Chondrocyte (in vitro differentiated cells): Measurements from ENCODE around the gene FBXL17. TPM values are rescaled to one million over a fixed set of nuclear protein-coding genes. Genes with fewer than 3 reads are reported as not detected.

Experiments
- DNase-seq: peaks from one replicate; pipeline ENCODE4 v3.0.0; 2021; ENCODE audit warnings: mixed read lengths, low spot score
- H3K27ac Mint-ChIP-seq: one replicate; pipeline ENCODE4 v1.8.0; 2021; ENCODE audit warnings: mild to moderate bottlenecking, moderate library complexity, mixed read lengths; ENCODE audit not compliant: unreplicated experiment
- H3K27me3 Mint-ChIP-seq: 2 replicates; pipeline ENCODE4 v1.8.0; 2021; ENCODE audit warnings: low read depth, mixed read lengths
- H3K36me3 Mint-ChIP-seq: 2 replicates; pipeline ENCODE4 v1.8.0; 2021; ENCODE audit warnings: low read depth, mixed read lengths
- H3K4me1 Mint-ChIP-seq: 2 replicates; pipeline ENCODE4 v1.8.0; 2021; ENCODE audit warnings: low read depth, mild to moderate bottlenecking, mixed read lengths
- H3K4me3 Mint-ChIP-seq: one replicate; pipeline ENCODE4 v1.8.0; 2021; ENCODE audit warnings: mild to moderate bottlenecking, moderate library complexity, mixed read lengths; ENCODE audit not compliant: unreplicated experiment
- H3K9me3 Mint-ChIP-seq: 2 replicates; pipeline ENCODE4 v1.8.0; 2021; ENCODE audit warnings: low read depth, mixed read lengths
- total RNA-seq: library from RNA; stranded (reverse); gene quantifications from 3 replicates; pipeline ENCODE4 v1.2.1, GENCODE V29; 2021
- TF ChIP-seq, protein P1 (sequence below): fragments of 200-600 bp; sonication (generic); IDR thresholded peaks from 2 replicates; pipeline ENCODE4 v1.5.0; 2021; ENCODE audit warnings: antibody characterized with exemption, mild to moderate bottlenecking, moderate library complexity

The FBXL17 gene
- total RNA-seq, 1 donor from 2014 or later: 15.3 TPM

DNA sequence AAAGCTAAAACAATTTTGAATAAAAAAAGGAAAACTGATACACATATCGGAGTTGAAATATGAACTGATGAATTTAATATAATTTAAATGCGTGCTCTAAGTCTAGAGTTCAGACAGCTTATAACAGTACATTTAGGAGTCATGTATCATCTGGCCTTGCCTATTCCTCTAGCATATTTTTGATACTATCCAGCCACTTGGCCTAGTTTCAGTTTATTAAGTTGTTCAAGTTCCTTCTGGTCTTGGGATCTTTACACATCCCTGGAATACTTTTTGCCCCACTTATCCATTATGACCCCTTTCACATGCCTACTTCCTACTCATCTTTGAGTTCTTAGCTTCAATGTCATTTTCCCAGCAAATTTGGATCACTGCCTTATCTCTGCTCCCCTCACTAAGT is 518.8 kb downstream of the FBXL17 start:
- H3K4me3 Mint-ChIP-seq: no peak overlapping the region
- H3K4me1 Mint-ChIP-seq: peaks cover 7% of the 10 kb centered on the region
- H3K27ac Mint-ChIP-seq: no peak overlapping the region
- H3K9me3 Mint-ChIP-seq: no peaks in the 10 kb centered on the region
- TF ChIP-seq, protein P1, sequence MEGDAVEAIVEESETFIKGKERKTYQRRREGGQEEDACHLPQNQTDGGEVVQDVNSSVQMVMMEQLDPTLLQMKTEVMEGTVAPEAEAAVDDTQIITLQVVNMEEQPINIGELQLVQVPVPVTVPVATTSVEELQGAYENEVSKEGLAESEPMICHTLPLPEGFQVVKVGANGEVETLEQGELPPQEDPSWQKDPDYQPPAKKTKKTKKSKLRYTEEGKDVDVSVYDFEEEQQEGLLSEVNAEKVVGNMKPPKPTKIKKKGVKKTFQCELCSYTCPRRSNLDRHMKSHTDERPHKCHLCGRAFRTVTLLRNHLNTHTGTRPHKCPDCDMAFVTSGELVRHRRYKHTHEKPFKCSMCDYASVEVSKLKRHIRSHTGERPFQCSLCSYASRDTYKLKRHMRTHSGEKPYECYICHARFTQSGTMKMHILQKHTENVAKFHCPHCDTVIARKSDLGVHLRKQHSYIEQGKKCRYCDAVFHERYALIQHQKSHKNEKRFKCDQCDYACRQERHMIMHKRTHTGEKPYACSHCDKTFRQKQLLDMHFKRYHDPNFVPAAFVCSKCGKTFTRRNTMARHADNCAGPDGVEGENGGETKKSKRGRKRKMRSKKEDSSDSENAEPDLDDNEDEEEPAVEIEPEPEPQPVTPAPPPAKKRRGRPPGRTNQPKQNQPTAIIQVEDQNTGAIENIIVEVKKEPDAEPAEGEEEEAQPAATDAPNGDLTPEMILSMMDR: no peak
- no peak for DNase-seq
- H3K36me3 Mint-ChIP-seq: peaks cover 2% of the 10 kb centered on the region
- H3K27me3 Mint-ChIP-seq: no peaks in the 10 kb centered on the region

DNA sequence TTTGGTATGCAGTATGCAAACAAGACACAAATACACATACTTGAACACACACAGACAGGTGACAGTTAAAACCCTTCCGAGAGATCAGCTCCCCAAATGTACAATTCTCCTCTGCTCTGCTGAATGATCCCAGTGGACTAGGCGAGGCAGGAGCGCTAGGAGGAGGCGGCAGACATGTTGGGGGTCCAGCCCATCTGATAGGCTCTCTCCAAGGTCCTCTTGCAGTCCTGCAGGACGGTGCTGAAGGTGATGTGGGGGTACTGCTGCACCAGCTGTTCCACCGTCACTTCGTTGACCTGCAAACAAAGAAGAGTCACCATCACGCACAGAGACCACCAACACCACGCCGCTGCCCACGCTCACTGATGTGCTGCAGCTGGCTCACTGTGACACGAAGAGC is 520.3 kb downstream of the FBXL17 start:
- Mint-ChIP-seq H3K27ac (no peak overlapping the region), H3K9me3 (no peaks in the 10 kb centered on the region), H3K36me3 (peaks cover 2% of the 10 kb centered on the region), H3K27me3 (no peaks in the 10 kb centered on the region), H3K4me3 (no peak overlapping the region), H3K4me1 (peaks cover 7% of the 10 kb centered on the region)
- TF ChIP-seq, protein P1: no peak
- no peak for DNase-seq

GRCh38 chr5:107860044-107860443 is 521.9 kb downstream of the FBXL17 start:
- Mint-ChIP-seq H3K4me3 (no peak overlapping the region), H3K36me3 (peaks cover 2% of the 10 kb centered on the region), H3K9me3 (no peaks in the 10 kb centered on the region), H3K27me3 (no peaks in the 10 kb centered on the region), H3K4me1 (peaks cover 7% of the 10 kb centered on the region), H3K27ac (no peak overlapping the region)
- TF ChIP-seq, protein P1: no peak
- DNase-seq: no peak

DNA sequence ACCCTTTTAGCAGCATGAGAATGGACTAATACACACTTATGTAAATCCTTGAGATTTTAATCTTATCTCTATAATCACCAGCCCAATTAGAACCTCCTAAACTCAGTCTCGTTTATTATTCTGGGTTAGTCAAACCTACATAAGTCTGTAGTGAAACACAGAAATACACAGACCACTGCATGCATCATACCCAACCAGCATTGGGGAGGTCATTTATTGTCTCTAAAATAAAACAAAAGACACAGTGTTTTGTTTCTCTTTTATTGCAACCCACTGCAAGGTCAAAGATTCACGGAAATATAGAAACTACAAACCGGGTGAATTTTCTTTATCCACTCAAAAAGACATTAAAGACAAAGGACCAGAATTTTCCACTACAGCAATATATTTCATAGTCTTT is 523.1 kb downstream of the FBXL17 start:
- Mint-ChIP-seq H3K27me3 (no peaks in the 10 kb centered on the region), H3K4me3 (no peak overlapping the region), H3K9me3 (no peaks in the 10 kb centered on the region), H3K36me3 (no peaks in the 10 kb centered on the region), H3K27ac (no peak overlapping the region), H3K4me1 (no peaks in the 10 kb centered on the region)
- DNase-seq: no peak
- TF ChIP-seq, protein P1: no peak

DNA sequence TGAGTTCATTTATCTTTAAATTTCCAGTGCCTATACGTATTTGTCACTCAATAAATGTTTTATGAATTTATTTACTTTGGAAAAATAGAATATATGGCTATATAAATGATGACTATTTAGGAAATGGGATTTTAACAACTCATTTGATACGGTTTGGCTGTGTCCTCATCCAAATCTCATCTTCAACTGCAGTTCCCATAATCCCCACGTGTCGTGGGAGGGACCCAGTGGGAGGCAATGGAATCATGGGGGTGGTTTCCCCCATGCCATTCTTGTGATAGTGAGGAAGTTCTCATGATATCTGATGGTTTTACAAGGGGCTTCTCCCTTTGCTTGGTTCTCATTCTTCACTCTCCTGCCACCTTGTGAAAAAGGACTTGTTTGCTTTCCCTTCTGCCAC is 523.6 kb downstream of the FBXL17 start:
- H3K4me1 Mint-ChIP-seq: no peaks in the 10 kb centered on the region
- H3K27ac Mint-ChIP-seq: no peak overlapping the region

More for the DNA sequence above, 523.6 kb downstream of the FBXL17 start:
- no peaks in the 10 kb centered on the region for H3K9me3 Mint-ChIP-seq
- TF ChIP-seq, protein P1: no peak
- no peak for DNase-seq
- no peaks in the 10 kb centered on the region for H3K36me3 Mint-ChIP-seq
- no peaks in the 10 kb centered on the region for H3K27me3 Mint-ChIP-seq
- H3K4me3 Mint-ChIP-seq: no peak overlapping the region
